NCI-H1436 treated with DMSO at 0.1 percent for 48 hours (cell line): ENCODE measurements around the gene CALD1.

ENCODE experiments used
- DNase-seq: peaks from one replicate; lab custom pipeline; 2025; lab: John Stamatoyannopoulos, UW

Gene CALD1

GRCh38 chr7:134894928-134895327 is 115.5 kb downstream of the CALD1 start:
- DNase-seq, result no peak

DNA sequence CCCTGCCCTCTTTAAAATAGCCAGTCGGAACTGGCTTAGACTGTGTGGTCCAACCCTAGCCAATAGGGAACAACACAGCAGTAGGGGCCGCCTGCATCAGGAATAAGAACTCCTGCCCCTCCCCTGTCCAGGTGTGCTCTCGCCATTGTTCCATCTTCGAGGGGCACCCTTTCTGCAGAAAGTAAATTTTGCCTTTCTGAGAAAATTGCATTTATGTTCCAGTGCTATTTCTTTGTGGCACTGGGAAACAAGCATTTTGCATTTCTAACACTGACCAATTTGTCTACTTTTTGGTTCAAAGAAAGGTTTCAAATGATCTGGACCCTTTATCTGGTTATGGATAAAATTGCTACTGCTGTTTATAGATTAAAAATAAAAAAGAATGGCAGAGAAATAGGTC is 116.6 kb downstream of the CALD1 start:
- no peak for DNase-seq

DNA sequence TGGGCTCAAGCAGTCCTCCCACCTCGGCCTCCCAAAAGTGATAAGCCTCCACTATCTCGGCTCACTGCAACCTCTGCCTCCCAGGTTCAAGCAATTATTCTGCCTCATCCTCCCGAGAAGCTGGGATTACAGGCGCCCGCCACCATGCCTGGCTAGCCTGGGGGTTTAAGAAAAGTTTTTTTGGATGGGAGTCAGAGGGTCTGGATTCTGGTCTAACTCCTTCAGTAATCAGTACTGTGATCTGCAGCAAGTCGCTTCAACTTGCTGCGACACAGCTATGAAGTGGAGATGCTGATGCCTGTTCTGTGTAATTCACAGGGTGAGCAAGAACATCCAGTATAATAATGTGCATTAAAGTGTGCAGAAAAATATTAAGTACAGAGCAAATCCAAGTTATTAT is 118.5 kb downstream of the CALD1 start:
- no peak for DNase-seq

DNA sequence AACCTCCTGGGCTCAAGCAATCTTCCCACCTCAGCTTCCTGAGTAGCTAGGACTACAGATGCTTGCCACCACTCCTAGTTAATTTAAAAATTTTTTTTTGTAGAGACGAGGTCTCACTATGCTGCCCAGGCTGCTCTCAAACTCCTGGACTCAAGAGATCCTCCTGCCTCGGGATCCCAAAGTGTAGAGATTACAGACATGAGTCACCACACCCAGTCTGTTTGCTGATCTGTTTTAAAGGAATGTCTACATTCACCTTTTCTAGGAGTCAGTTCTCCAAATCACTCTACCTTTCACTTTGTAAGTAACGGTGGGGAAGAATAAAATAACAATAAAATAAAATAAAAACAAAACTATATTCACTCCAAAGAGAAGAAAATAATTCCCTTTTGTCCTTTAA is 120.3 kb downstream of the CALD1 start:
- DNase-seq, result no peak

- DNase-seq, result no peak
These were observed 120.9 kb downstream of the CALD1 start for GRCh38 chr7:134900166-134900982.

- DNase-seq, result no peak
These were observed 122.1 kb downstream of the CALD1 start for GRCh38 chr7:134901389-134902020.

- DNase-seq, result no peak
These were observed 122.6 kb downstream of the CALD1 start for GRCh38 chr7:134902058-134902457.

DNA sequence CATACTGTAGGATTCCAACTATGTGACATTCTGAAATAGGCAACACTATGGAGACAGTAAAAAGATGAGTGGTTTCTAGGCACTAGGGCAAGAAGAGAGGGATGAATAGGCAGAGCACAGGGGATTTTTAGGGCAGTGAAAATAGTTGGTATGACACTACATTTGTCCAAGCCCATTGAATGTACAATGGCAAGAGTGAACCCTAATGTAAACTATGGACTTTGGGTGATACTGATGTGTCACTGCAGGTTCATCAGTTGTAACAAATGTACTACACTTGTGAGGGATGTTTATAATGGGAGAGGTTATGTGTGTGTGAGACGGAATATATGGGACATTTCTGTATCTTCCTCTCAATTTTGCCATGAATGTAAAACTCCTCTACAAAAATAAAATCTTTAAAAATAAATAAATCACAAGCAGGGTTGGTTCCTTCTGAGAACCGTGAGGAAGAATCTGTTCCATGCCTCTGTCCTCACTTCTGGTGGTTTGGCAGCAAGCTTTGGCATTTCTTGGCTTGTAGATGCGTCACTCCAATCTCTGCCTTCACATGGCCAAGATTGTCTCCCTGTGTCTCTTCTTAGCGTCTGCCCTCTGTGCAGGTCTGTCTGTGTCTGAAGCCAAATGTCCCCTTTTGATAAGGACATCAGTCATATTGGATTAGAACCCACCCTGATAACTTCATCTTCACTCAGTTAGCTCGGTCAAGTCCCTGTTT is 123.8 kb downstream of the CALD1 start:
- no peak for DNase-seq

DNA sequence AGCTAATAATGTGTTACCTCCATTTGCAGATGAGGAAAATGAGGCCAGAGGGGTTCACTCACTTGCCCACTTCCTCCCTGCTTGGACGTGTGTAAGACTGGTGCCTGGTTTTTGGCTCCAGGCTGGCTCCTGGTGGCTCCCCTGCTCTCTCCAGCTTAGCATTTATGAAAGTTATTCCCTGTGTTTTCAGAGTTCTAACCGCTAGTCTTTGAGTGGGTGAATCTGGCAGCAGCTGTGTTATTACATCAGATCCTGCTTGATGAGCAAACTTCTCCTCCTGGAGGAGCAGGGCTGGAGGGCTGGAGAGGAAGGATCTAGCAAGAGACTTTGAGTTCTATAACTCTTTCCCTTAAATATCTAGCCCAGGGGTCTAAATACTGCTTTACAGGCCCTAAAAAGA is 125.9 kb downstream of the CALD1 start:
- DNase-seq, result no peak

DNA sequence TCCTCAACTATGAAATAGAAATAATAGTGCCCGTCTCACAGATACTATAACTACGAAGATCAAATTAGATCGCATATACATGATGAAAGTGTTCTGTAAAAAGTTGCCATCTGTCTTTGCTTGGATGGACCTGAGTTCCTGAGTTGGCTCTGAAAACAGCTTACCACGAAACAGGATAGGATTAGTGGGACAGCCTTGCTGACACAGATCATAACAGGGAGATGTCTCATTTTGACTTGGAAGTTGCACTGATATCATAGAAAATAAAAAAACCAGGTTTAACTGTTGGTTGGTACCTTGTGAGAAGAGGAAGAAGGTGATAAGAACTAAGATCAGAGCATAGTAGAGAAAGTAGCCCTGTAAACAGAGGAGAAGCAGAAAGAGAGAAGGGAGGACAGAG is 127.6 kb downstream of the CALD1 start:
- DNase-seq, result no peak

- DNase-seq, result no peak
These were observed 128.2 kb downstream of the CALD1 start for GRCh38 chr7:134907639-134908038.

DNA sequence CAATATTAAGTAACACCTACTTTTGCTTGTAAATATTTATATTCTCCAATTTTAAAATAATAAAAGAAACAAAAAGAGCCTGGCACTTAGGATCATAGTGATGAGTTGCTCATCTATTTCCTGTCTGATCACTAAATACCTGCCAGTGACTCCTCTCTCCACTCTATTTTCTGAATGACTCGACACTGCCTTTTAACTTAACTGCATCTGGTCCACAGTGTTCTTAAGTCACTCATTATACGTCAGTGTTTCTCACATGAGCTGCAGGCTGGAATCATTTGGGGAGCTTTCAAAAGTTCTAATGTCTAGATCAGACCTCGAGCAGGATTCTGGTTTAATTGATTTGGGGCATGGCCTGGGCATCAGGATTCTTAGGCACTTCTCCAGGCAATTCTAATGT is 128.9 kb downstream of the CALD1 start:
- DNase-seq, result no peak

GRCh38 chr7:134910214-134910890 is 130.9 kb downstream of the CALD1 start:
- DNase-seq, result no peak

DNA sequence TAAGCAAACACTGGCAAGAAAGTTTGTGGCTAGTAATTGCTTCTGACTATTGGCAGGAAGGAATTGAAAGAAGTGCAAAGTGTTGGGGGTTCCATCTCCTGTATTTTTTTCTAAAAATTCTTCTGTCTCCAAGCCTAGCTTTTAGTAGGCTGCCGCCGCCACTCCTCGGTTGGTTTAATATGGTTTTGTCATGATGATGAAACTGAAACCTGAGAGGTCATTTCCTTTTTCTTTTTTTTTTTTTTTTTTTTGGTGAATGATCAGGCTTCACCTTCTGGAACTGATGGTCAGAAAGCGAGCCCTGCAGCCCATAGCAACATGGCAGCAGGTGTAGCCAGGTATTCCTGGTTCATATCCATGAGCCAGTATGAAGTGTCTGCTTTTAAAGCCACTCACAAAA is 131.5 kb downstream of the CALD1 start:
- no peak for DNase-seq

- no peak for DNase-seq
These were observed 136.9 kb downstream of the CALD1 start for GRCh38 chr7:134916171-134916883.

DNA sequence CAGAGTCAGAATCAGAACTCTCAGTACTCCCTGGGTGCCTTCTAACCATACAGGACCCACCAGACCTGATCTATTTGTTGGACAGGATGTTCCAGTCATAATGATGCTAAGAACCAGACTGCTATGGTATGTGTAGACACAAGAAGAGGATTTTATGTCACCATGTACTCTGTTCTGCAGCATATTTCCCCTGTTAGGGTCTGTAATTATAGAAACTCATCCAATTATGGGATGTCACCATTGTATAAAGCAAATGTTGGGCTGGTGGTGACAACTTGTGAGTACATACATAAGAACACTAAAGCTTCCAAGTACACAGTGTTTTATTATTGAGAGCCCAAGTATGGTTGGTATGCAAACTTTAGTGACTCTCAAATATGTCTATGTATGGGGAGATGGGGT is 139.8 kb downstream of the CALD1 start:
- no peak for DNase-seq

DNA sequence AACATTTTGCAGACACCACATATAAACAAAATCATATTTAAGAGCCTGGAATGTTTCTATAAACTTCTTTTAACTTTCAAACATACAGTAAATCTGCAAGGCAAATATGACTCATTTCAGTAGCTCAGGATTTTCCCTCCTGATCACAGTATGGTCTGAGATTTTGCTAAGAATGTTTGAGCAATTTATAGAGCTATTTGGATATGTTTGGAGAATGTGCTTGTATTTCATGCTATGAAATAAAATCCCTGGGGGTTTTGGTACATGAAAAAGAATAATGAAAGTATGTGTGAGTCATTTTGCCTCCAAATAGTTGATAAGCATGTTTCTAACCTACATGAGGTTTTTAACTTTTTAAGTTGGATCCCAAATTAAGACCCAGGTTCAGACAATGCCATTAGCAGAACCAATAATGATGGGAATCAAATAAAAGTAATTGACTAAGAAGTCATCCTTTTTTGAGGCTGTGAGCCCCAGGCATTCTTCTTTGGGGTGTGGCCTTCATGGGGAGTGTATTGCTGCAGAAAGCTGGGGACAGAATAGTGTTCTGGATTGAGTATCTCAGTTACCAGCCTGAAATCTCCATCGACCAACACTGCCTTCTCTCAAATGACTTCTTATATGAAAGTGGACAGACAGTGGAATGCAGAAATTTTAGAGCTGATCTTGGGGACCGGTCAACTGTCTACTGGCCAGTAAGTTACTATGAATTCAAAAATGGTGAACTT is 140.8 kb downstream of the CALD1 start:
- no peak for DNase-seq

GRCh38 chr7:134922720-134923704 is 143.6 kb downstream of the CALD1 start:
- no peak for DNase-seq

GRCh38 chr7:134925766-134926165 is 146.3 kb downstream of the CALD1 start:
- DNase-seq, result no peak

DNA sequence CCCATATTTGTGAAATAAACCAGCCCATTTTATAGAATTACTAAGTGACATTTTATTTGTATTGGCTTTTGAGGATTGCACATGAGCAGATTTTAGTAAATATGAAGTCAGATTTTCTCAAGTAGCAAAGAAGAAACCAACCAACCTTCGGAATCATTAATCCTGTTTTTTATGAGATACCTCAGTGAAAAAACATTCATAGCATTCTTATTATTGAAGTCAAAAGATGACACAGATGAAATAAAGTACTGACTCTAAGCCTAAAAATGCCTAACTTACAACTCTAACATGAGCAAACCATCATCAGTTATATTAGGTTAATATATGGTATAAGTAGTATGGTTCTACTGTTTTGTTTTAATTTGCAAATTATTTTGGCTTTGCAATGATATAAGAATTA is 147.0 kb downstream of the CALD1 start:
- no peak for DNase-seq
